OCI-LY1 (cell line): ENCODE results near the gene CXCR5.

Experiments
- H2AFZ ChIP-seq: fragments of 200-600 bp; sonication (generic), shearing (Covaris generic); 2 replicates; pipeline ENCODE4 v1.6.0; 2014; ENCODE audit warnings: antibody characterized with exemption, mild to moderate bottlenecking, low read length
- H3F3A ChIP-seq: fragments of 200-600 bp; sonication (generic), shearing (Covaris generic); 2 replicates; pipeline ENCODE4 v1.6.0; 2014; ENCODE audit warnings: mild to moderate bottlenecking, antibody characterized with exemption, low read length, moderate library complexity; ENCODE audit not compliant: insufficient read depth
- H3K27ac ChIP-seq: fragments of 200-600 bp; sonication (generic); 2 replicates; pipeline ENCODE4 v1.5.1; 2014; ENCODE audit warnings: low read length, mixed run types, mild to moderate bottlenecking, low read depth; ENCODE audit not compliant: poor library complexity, severe bottlenecking
- H3K27me3 ChIP-seq: fragments of 200-600 bp; sonication (generic); 2 replicates; pipeline ENCODE4 v1.6.0; 2014; ENCODE audit warnings: antibody characterized with exemption, mild to moderate bottlenecking, low read length, moderate library complexity; ENCODE audit not compliant: insufficient read depth
- H3K36me3 ChIP-seq: fragments of 200-600 bp; sonication (generic); 2 replicates; pipeline ENCODE4 v1.6.1; 2014; ENCODE audit warnings: mild to moderate bottlenecking, antibody characterized with exemption, low read length, moderate library complexity, mixed read lengths; ENCODE audit not compliant: insufficient read depth
- H3K4me1 ChIP-seq: fragments of 200-600 bp; sonication (generic); 2 replicates; pipeline ENCODE4 v1.5.1; 2014; ENCODE audit warnings: mild to moderate bottlenecking, low read length, moderate library complexity; ENCODE audit not compliant: insufficient read depth, severe bottlenecking
- H3K4me2 ChIP-seq: fragments of 200-600 bp; sonication (generic), shearing (Covaris generic); 2 replicates; pipeline ENCODE4 v1.6.1; 2014; ENCODE audit warnings: low read length
- H3K4me3 ChIP-seq: fragments of 200-600 bp; sonication (generic); 2 replicates; pipeline ENCODE4 v1.5.1; 2014; ENCODE audit warnings: low read length, low read depth, mild to moderate bottlenecking, mixed read lengths; ENCODE audit not compliant: poor library complexity, severe bottlenecking
- H3K79me2 ChIP-seq: fragments of 200-600 bp; shearing (Covaris generic); 2 replicates; pipeline ENCODE4 v1.6.1; 2016; ENCODE audit warnings: mixed run types, low read length, mixed read lengths; ENCODE audit not compliant: insufficient read depth
- H3K9ac ChIP-seq: fragments of 200-600 bp; sonication (generic), shearing (Covaris generic); 2 replicates; pipeline ENCODE4 v1.6.1; 2014; ENCODE audit warnings: mild to moderate bottlenecking, low read length, mixed read lengths
- H3K9me2 ChIP-seq: fragments of 200-600 bp; sonication (generic), shearing (Covaris generic); 2 replicates; pipeline ENCODE4 v1.6.1; 2014; ENCODE audit warnings: low read depth, mild to moderate bottlenecking, low read length, mixed read lengths
- H3K9me3 ChIP-seq: fragments of 200-600 bp; shearing (Covaris generic); 2 replicates; pipeline ENCODE4 v1.6.1; 2014; ENCODE audit warnings: low read length, mixed read lengths
- H4K20me1 ChIP-seq: fragments of 200-600 bp; sonication (generic), shearing (Covaris generic); 2 replicates; pipeline ENCODE4 v1.6.0; 2016; ENCODE audit warnings: mild to moderate bottlenecking, low read length; ENCODE audit not compliant: insufficient read depth
- CTCF ChIP-seq: fragments of 200-600 bp; sonication (generic), shearing (Covaris generic); IDR thresholded peaks from 2 replicates; pipeline ENCODE4 v1.5.1; 2017; ENCODE audit warnings: mild to moderate bottlenecking, antibody characterized with exemption, low read length, moderate library complexity, mixed read lengths
- EZH2 ChIP-seq: fragments of 200-600 bp; sonication (generic), shearing (Covaris generic); IDR thresholded peaks from 2 replicates; pipeline ENCODE4 v1.8.0; 2017; ENCODE audit warnings: borderline replicate concordance, mixed run types, mild to moderate bottlenecking, antibody characterized with exemption, low read length, moderate library complexity, mixed read lengths

CXCR5 gene

GRCh38 chr11:118883368-118884071 is at the start of gene CXCR5:
Gene CXCR5 (plus strand): TSS chr11:118883892. CDS start chr11:118883942, 50 bp downstream.
- no peaks in the 10 kb centered on the region for H3K27me3 ChIP-seq
- TF ChIP-seq CTCF = no peak
- TF ChIP-seq EZH2 = no peak
- H3K4me1 ChIP-seq = peaks cover 63% of the 10 kb centered on the region
- H3K4me2 ChIP-seq = peak within 1 kb of the TSS; percentile 95
- no peak within 1 kb of the TSS for H2AFZ ChIP-seq
- peak within 1 kb of the TSS; percentile 96 for H3K27ac ChIP-seq
- H3K9ac ChIP-seq = peak within 1 kb of the TSS; percentile 99
- 0 out of 2 replicates have a peak, but pooled peaks cover under 1% of the 10 kb centered on the region for H3F3A ChIP-seq
- no peaks in the 10 kb centered on the region for H3K9me3 ChIP-seq
- H3K36me3 ChIP-seq = peaks cover 48% of the 10 kb centered on the region
- no peaks in the 10 kb centered on the region for H3K9me2 ChIP-seq
- H3K4me3 ChIP-seq = peak within 1 kb of the TSS; percentile 97
- no peaks in the 10 kb centered on the region for H4K20me1 ChIP-seq
- peaks cover 48% of the 10 kb centered on the region for H3K79me2 ChIP-seq

GRCh38 chr11:118834427-118835028 is 49.2 kb upstream of the CXCR5 start:
- TF ChIP-seq CTCF (no peak), EZH2 (no peak)
- Histone ChIP-seq H3K27me3 (no peaks in the 10 kb centered on the region), H3K4me1 (peaks cover 43% of the 10 kb centered on the region), H2AFZ (no peak overlapping the region), H3K9me3 (no peaks in the 10 kb centered on the region), H3K4me3 (no peak overlapping the region), H4K20me1 (no peaks in the 10 kb centered on the region), H3K4me2 (peak overlapping the region; percentile 48), H3K27ac (peak overlapping the region; percentile 38), H3K36me3 (no peaks in the 10 kb centered on the region), H3F3A (no peaks in the 10 kb centered on the region), H3K9me2 (no peaks in the 10 kb centered on the region), H3K9ac (no peak overlapping the region; the same call in 1 of the 2 replicates), H3K79me2 (no peaks in the 10 kb centered on the region)

- Histone ChIP-seq H3K4me1 (peaks cover 54% of the 10 kb centered on the region), H3K27ac (peak overlapping the region; percentile 70), H3K4me3 (no peak overlapping the region), H3K79me2 (no peaks in the 10 kb centered on the region), H3K27me3 (no peaks in the 10 kb centered on the region), H3K36me3 (no peaks in the 10 kb centered on the region), H3F3A (0 out of 2 replicates have a peak, but pooled peaks cover 5% of the 10 kb centered on the region), H2AFZ (no peak overlapping the region), H4K20me1 (no peaks in the 10 kb centered on the region), H3K9me3 (no peaks in the 10 kb centered on the region), H3K9ac (no peak overlapping the region), H3K4me2 (no peak overlapping the region), H3K9me2 (no peaks in the 10 kb centered on the region)
- TF ChIP-seq EZH2 (no peak), CTCF (no peak)
Observed at GRCh38 chr11:118837868-118838267, 45.8 kb upstream of the CXCR5 start.
